Pons (tissue), 1 donor: ENCODE measurements around the gene PPP5C.
"Not testable (repeated sequence)": the region's sequence is repeated elsewhere in the genome, so short reads cannot be mapped to it uniquely, and the experiment has no call there.

Experiments
- DNase-seq: peaks from one replicate; pipeline ENCODE4 v3.0.0-alpha.2; 2016; ENCODE audit warnings: low spot score

The PPP5C gene

GRCh38 chr19:46435009-46435408, 88.1 kb downstream of the PPP5C start:
- DNase-seq, result peak; percentile 99

DNA sequence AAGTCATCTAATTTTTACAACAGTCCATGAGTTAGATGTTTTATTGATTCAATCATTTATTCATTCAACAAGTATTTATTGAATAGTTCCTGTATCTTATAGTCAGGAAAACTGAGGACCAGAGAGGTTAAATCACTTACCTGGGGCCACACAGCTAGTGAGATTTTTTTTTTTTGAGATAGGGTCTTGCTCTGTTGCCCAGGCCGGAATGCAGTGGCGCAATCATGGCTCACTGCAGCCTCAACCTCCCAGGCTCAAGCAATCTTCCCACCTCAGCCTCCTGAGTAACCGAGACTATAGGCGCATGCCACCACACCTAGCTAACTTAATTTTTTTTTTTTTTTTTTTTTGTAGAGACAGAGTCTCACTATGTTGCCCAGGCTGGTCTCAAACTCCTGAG, 88.8 kb downstream of the PPP5C start:
- DNase-seq, result not testable (repeated sequence)
